ENCODE measurements around the gene FEN1. TPM values are rescaled to one million over a fixed set of nuclear protein-coding genes. Genes with fewer than 3 reads are reported as not detected.
A peak's percentile ranks its signal among the peaks of the same experiment; 100 is the strongest.

Gene FEN1
- total and polyA plus RNA-seq, 2 of the 13 experiments (the other 11 are each of a cell fraction or from before 2014, with no cell fraction given): 12.4 to 102 TPM

GRCh38 chr11:61816736-61817455, 24.2 kb downstream of the FEN1 start, which contains the start of gene FADS1 (continued):
- TF ChIP-seq TCF12 (IDR thresholded peaks at IDR 0.05): no peak
- peak; percentile 94 for TF ChIP-seq TCF12 (CRISPR knock-in tag; IDR thresholded peaks at IDR 0.05)
- peak; percentile 93; the same call in 1 of the 2 replicates for TF ChIP-seq ZNF333 (CRISPR knock-in tag; IDR thresholded peaks at IDR 0.05; ENCODE audit: borderline replicate concordance)
- no peak for TF ChIP-seq ZNF484 (CRISPR knock-in tag; IDR thresholded peaks at IDR 0.05; ENCODE audit: borderline replicate concordance, low read depth)
- TF ChIP-seq ZNF503 (CRISPR knock-in tag; IDR thresholded peaks at IDR 0.05): peak; percentile 42; the same call in 1 of the 2 replicates
- TF ChIP-seq CREB1 (IDR thresholded peaks at IDR 0.05): peak; percentile 89
- TF ChIP-seq CREB1 (CRISPR knock-in tag; IDR thresholded peaks at IDR 0.05): peak; percentile 83
- TF ChIP-seq HOXA3 (CRISPR knock-in tag; IDR thresholded peaks at IDR 0.05): peak; percentile 97
- peak; percentile 93 for TF ChIP-seq ZSCAN29 (CRISPR knock-in tag; conservative IDR thresholded peaks at IDR 0.05)
- TF ChIP-seq FOXO1 (CRISPR knock-in tag; IDR thresholded peaks at IDR 0.05): peak; percentile 33
- TF ChIP-seq BRCA1 (CRISPR knock-in tag; IDR thresholded peaks at IDR 0.05): no peak; the same call in 1 of the 2 replicates
- TF ChIP-seq, protein P1, sequence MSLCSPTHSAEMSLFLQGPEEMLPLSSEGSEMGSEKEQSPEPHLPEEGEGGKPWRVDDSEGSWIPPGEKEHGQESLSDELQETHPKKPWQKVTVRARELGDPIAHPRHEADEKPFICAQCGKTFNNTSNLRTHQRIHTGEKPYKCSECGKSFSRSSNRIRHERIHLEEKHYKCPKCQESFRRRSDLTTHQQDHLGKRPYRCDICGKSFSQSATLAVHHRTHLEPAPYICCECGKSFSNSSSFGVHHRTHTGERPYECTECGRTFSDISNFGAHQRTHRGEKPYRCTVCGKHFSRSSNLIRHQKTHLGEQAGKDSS (CRISPR knock-in tag; IDR thresholded peaks at IDR 0.05; ENCODE audit: borderline replicate concordance, low read depth): peak; percentile 74
- TF ChIP-seq ZNF644 (CRISPR knock-in tag; IDR thresholded peaks at IDR 0.05; ENCODE audit: low read depth): peak; percentile 28; the same call in 1 of the 2 replicates
- TF ChIP-seq MED1 (CRISPR knock-in tag; IDR thresholded peaks at IDR 0.05): peak; percentile 90
- peak; percentile 63; the same call in 1 of the 2 replicates for TF ChIP-seq GFI1 (CRISPR knock-in tag; IDR thresholded peaks at IDR 0.05; ENCODE audit: borderline replicate concordance)
- no peak for TF ChIP-seq SP2 (CRISPR knock-in tag; IDR thresholded peaks at IDR 0.05)
- peak; percentile 95 for TF ChIP-seq ZNF230 (CRISPR knock-in tag; IDR thresholded peaks at IDR 0.05)
- TF ChIP-seq ZNF253 (CRISPR knock-in tag; IDR thresholded peaks at IDR 0.05; ENCODE audit: borderline replicate concordance): no peak; the same call in 1 of the 2 replicates
- TF ChIP-seq, protein P2, sequence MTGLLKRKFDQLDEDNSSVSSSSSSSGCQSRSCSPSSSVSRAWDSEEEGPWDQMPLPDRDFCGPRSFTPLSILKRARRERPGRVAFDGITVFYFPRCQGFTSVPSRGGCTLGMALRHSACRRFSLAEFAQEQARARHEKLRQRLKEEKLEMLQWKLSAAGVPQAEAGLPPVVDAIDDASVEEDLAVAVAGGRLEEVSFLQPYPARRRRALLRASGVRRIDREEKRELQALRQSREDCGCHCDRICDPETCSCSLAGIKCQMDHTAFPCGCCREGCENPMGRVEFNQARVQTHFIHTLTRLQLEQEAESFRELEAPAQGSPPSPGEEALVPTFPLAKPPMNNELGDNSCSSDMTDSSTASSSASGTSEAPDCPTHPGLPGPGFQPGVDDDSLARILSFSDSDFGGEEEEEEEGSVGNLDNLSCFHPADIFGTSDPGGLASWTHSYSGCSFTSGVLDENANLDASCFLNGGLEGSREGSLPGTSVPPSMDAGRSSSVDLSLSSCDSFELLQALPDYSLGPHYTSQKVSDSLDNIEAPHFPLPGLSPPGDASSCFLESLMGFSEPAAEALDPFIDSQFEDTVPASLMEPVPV (CRISPR knock-in tag; IDR thresholded peaks at IDR 0.05): no peak
- TF ChIP-seq EZH2 (conservative IDR thresholded peaks at IDR 0.05; ENCODE audit: low read depth, low read length): no peak
- TF ChIP-seq HIC2 (CRISPR knock-in tag; IDR thresholded peaks at IDR 0.05; ENCODE audit: low read depth): peak; percentile 88
